ENCODE results near the gene TRIM63.

TRIM63 gene

GRCh38 chr1:26057189-26057588 lies 10.2 kb downstream of the TRIM63 start:
- TF ChIP-seq CTCF (IDR thresholded peaks at IDR 0.05), result no peak
- Histone ChIP-seq H3K4me3 (no peak overlapping the region), H3K27ac (no peak overlapping the region)
- no peak for DNase-seq (ENCODE audit: low spot score)

- no peak overlapping the region for H3K27ac ChIP-seq
- no peak for TF ChIP-seq CTCF (IDR thresholded peaks at IDR 0.05)
- no peak for DNase-seq (ENCODE audit: low spot score)
These were observed 12.4 kb downstream of the TRIM63 start for GRCh38 chr1:26055041-26055440.

GRCh38 chr1:26053718-26054560 lies 13.5 kb downstream of the TRIM63 start:
- Histone ChIP-seq H3K4me3 (no peak overlapping the region), H3K27ac (no peak overlapping the region)
- no peak for DNase-seq (ENCODE audit: low spot score)
- no peak for TF ChIP-seq CTCF (IDR thresholded peaks at IDR 0.05)

More at GRCh38 chr1:26055041-26055440, 12.4 kb downstream of the TRIM63 start:
- H3K4me3 ChIP-seq, result no peak overlapping the region

GRCh38 chr1:26050248-26050640 lies 17.2 kb downstream of the TRIM63 start:
- no peak overlapping the region for H3K4me3 ChIP-seq
- DNase-seq (ENCODE audit: low spot score), result no peak
- H3K27ac ChIP-seq, result no peak overlapping the region
- TF ChIP-seq CTCF (IDR thresholded peaks at IDR 0.05), result no peak

- TF ChIP-seq CTCF (IDR thresholded peaks at IDR 0.05), result no peak
- DNase-seq (ENCODE audit: low spot score), result no peak
- H3K4me3 ChIP-seq, result no peak overlapping the region
- H3K27ac ChIP-seq, result no peak overlapping the region
These were observed 17.7 kb downstream of the TRIM63 start for GRCh38 chr1:26049531-26050247.

GRCh38 chr1:26047278-26047874 lies 20.1 kb downstream of the TRIM63 start:
- no peak for DNase-seq (ENCODE audit: low spot score)
- TF ChIP-seq CTCF (IDR thresholded peaks at IDR 0.05), result no peak
- H3K4me3 ChIP-seq, result no peak overlapping the region
- H3K27ac ChIP-seq, result no peak overlapping the region
